Hepatocyte (in vitro differentiated cells): ENCODE results near the gene PRPF19. TPM values are rescaled to one million over a fixed set of nuclear protein-coding genes. Genes with fewer than 3 reads are reported as not detected.

Source experiments
- DNase-seq: peaks from one replicate; pipeline ENCODE4 v3.0.0-alpha.2; 2016; ENCODE audit warnings: low spot score
- H2AFZ ChIP-seq: fragments of 200-600 bp; sonication (generic); 2 replicates; pipeline ENCODE4 v1.6.0; 2016; ENCODE audit warnings: antibody characterized with exemption, mild to moderate bottlenecking
- H3K27ac ChIP-seq: fragments of 200-600 bp; sonication (generic); 2 replicates; pipeline ENCODE4 v1.5.1; 2016; ENCODE audit warnings: mild to moderate bottlenecking
- H3K27me3 ChIP-seq: fragments of 200-600 bp; sonication (generic); 2 replicates; pipeline ENCODE4 v1.6.1; 2016
- H3K36me3 ChIP-seq: fragments of 200-600 bp; sonication (generic); replicated peaks from 2 replicates; pipeline ENCODE4 v1.5.1; 2016; ENCODE audit warnings: low read depth; ENCODE audit not compliant: insufficient read depth
- H3K4me1 ChIP-seq: fragments of 200-600 bp; sonication (generic); 2 replicates; pipeline ENCODE4 v1.5.1; 2016; ENCODE audit warnings: mild to moderate bottlenecking, moderate library complexity; ENCODE audit not compliant: insufficient read depth
- H3K4me2 ChIP-seq: fragments of 200-600 bp; sonication (generic); 2 replicates; pipeline ENCODE4 v1.6.0; 2016
- H3K4me3 ChIP-seq: fragments of 200-600 bp; sonication (generic); 2 replicates; pipeline ENCODE4 v1.5.1; 2016; ENCODE audit warnings: mild to moderate bottlenecking
- H3K79me2 ChIP-seq: fragments of 200-600 bp; sonication (generic); 2 replicates; pipeline ENCODE4 v1.6.0; 2017; ENCODE audit warnings: mild to moderate bottlenecking
- H3K9me2 ChIP-seq: fragments of 200-600 bp; sonication (generic); replicated peaks from 2 replicates; pipeline ENCODE4 v1.6.0; 2017; ENCODE audit warnings: mild to moderate bottlenecking; ENCODE audit not compliant: insufficient read depth
- H3K9me3 ChIP-seq: fragments of 200-600 bp; sonication (generic); 2 replicates; pipeline ENCODE4 v1.5.1; 2016; ENCODE audit warnings: low read depth, mild to moderate bottlenecking
- H4K20me1 ChIP-seq: fragments of 200-600 bp; sonication (generic); 2 replicates; pipeline ENCODE4 v1.6.0; 2016; ENCODE audit warnings: mild to moderate bottlenecking; ENCODE audit not compliant: insufficient read depth, poor library complexity, severe bottlenecking
- CTCF ChIP-seq: fragments of 200-600 bp; sonication (generic); IDR thresholded peaks from 2 replicates; pipeline ENCODE4 v1.5.1; 2016; ENCODE audit warnings: antibody characterized with exemption, mild to moderate bottlenecking; ENCODE audit not compliant: poor library complexity
- EZH2 ChIP-seq: fragments of 200-600 bp; sonication (generic); IDR thresholded peaks from 2 replicates; pipeline ENCODE4 v1.6.1; 2016; ENCODE audit warnings: antibody characterized with exemption, mild to moderate bottlenecking, borderline replicate concordance
- EZH2phosphoT487 ChIP-seq: fragments of 200-600 bp; sonication (generic); IDR thresholded peaks from one replicate; pipeline ENCODE4 v1.6.1; 2018; ENCODE audit warnings: antibody characterized with exemption, mild to moderate bottlenecking, low read depth, moderate library complexity; ENCODE audit not compliant: unreplicated experiment, severe bottlenecking
- WGBS: methylation state at CpG from one replicate; pipeline ENCODE4 v1.1.6; 2016; ENCODE audit warnings: low lambda C conversion rate; ENCODE audit errors: missing lambda C conversion rate; 5-methylcytosine and 5-hydroxymethylcytosine counted together
- polyA plus RNA-seq: library from polyadenylated mRNA; unstranded; fragments of >200 nt; fragmentation: Nextera tagmentation; extraction: Ambion mirVana; gene quantifications from 2 replicates; pipeline ENCODE4 v1.2.1, GENCODE V29; 2016
- total RNA-seq: library from RNA; depleted of rRNA; stranded (reverse); fragments of >200 nt; gene quantifications from 2 replicates; pipeline ENCODE4 v1.2.3, GENCODE V29; 2014

Gene PRPF19
- total and polyA plus RNA-seq, 2 experiments from 2014 or later, result 19.3 to 53.8 TPM

- Histone ChIP-seq H3K79me2 (no peaks in the 10 kb centered on the region), H2AFZ (peak overlapping the region; percentile 20), H3K4me1 (peaks cover 3% of the 10 kb centered on the region), H3K36me3 (no peaks in the 10 kb centered on the region), H3K27ac (peak overlapping the region; percentile 89), H3K4me2 (peak overlapping the region; percentile 71), H3K27me3 (no peaks in the 10 kb centered on the region), H3K9me2 (no peaks in the 10 kb centered on the region), H4K20me1 (no peaks in the 10 kb centered on the region), H3K9me3 (no peaks in the 10 kb centered on the region), H3K4me3 (no peak overlapping the region)
- 32% methylated on average over 51 of the region's 78 CpGs for WGBS
- peak; percentile 71 for DNase-seq
- TF ChIP-seq EZH2, result no peak
- no peak for TF ChIP-seq EZH2phosphoT487
- no peak for TF ChIP-seq CTCF
Observed at GRCh38 chr11:60852117-60852981, 54.0 kb downstream of the PRPF19 start.

- no peak overlapping the region for H2AFZ ChIP-seq
- TF ChIP-seq CTCF, result no peak
- no peak for TF ChIP-seq EZH2phosphoT487
- TF ChIP-seq EZH2, result no peak
- peaks cover 6% of the 10 kb centered on the region for H3K79me2 ChIP-seq
- no peaks in the 10 kb centered on the region for H3K9me2 ChIP-seq
- no peaks in the 10 kb centered on the region for H3K36me3 ChIP-seq
- no peaks in the 10 kb centered on the region for H4K20me1 ChIP-seq
- H3K27me3 ChIP-seq, result no peaks in the 10 kb centered on the region
- 95% methylated on average over 17 of the region's 17 CpGs for WGBS
- peak overlapping the region; percentile 89 for H3K27ac ChIP-seq
- no peak for DNase-seq
- peak overlapping the region; percentile 71 for H3K4me2 ChIP-seq
- H3K9me3 ChIP-seq, result no peaks in the 10 kb centered on the region
- H3K4me1 ChIP-seq, result peaks cover 3% of the 10 kb centered on the region
- no peak overlapping the region for H3K4me3 ChIP-seq
Observed at GRCh38 chr11:60851327-60852104, 54.9 kb downstream of the PRPF19 start.

GRCh38 chr11:60849641-60850520 is 56.5 kb downstream of the PRPF19 start:
- Histone ChIP-seq H3K27ac (no peak overlapping the region), H3K9me3 (no peaks in the 10 kb centered on the region), H4K20me1 (no peaks in the 10 kb centered on the region), H3K4me2 (no peak overlapping the region), H3K4me3 (no peak overlapping the region), H3K4me1 (peaks cover 8% of the 10 kb centered on the region), H3K9me2 (no peaks in the 10 kb centered on the region), H2AFZ (no peak overlapping the region), H3K79me2 (peaks cover 18% of the 10 kb centered on the region), H3K36me3 (no peaks in the 10 kb centered on the region), H3K27me3 (no peaks in the 10 kb centered on the region)
- TF ChIP-seq EZH2phosphoT487 (no peak), CTCF (no peak), EZH2 (no peak)
- 96% methylated on average over 29 of the region's 29 CpGs for WGBS
- DNase-seq, result no peak
